Thyroid gland (tissue), 4 donors: Measurements from ENCODE around the gene STAM2.
"Not testable (repeated sequence)": the region's sequence is repeated elsewhere in the genome, so short reads cannot be mapped to it uniquely, and the experiment has no call there.

Experiments
- CTCF ChIP-seq, 6 experiments: fragments of 200-600 bp in 3 of 6; fragments of 450-650 bp in 3 of 6; sonication (generic) in 3 of 6; IDR thresholded peaks; one replicate each; pipeline ENCODE4 v1.5.1; 2016 to 2019; ENCODE audit warnings: antibody characterized with exemption in 6 of 6, mild to moderate bottlenecking in 2 of 6, inconsistent platforms in 1 of 6, moderate library complexity in 1 of 6
- POLR2A ChIP-seq, 2 donors: fragments of 450-650 bp; IDR thresholded peaks; one replicate each; pipeline ENCODE4 v1.6.1; 2017; ENCODE audit warnings: antibody characterized with exemption in 2 of 2, mild to moderate bottlenecking in 2 of 2, moderate library complexity in 1 of 2

- TF ChIP-seq CTCF, POLR2A (IDR thresholded peaks at IDR 0.05): not testable (repeated sequence)
These were observed 6.4 kb downstream of the STAM2 start for GRCh38 chr2:152169158-152169557.
